ENCODE data around the gene BRD8. TPM values are rescaled to one million over a fixed set of nuclear protein-coding genes. Genes with fewer than 3 reads are reported as not detected.
A peak's percentile ranks its signal among the peaks of the same experiment; 100 is the strongest.

The BRD8 gene
- total and polyA plus RNA-seq, 9 of the 15 experiments (the other 6 are each of a cell fraction or from before 2014, with no cell fraction given) = 54.6 to 163 (median 87.0) TPM

DNA sequence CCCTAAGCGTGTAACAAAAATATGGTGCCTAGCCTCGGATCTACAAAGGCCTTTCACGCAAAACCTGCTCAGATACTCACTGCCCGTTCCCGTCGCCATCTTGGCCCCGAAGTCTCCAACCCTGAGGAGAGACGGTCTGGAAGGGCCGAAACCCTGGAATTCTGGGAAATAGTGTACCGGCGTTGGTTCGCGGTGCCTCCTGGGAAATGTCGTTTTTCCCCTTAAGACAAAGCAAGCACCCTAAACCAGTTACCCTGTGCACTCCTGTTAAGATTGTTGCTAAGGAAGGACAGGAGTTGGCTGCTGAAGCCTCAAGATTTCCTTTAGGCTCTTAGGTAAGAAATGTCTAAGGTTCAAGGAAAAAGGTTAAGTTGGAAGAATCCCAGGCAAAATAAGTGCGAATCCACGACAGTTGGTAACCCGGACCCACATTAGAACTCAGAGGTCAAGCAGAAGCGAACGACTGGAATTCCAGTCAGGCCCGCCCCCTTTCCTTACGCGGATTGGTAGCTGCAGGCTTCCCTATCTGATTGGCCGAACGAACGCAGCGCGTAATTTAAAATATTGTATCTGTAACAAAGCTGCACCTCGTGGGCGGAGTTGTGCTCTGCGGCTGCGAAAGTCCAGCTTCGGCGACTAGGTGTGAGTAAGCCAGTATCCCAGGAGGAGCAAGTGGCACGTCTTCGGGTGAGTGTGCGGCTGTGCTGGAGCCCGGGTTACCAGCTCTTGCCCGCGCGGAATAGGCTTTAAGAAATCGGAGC lies at the start of gene BRD8, which contains the start of gene KIF20A (continued):
- TF ChIP-seq ARNT (IDR thresholded peaks at IDR 0.05) (no peak; a peak in 1 of 4 replicates), FOXP1 (CRISPR knock-in tag; IDR thresholded peaks at IDR 0.05) (no peak), ZNF584 (CRISPR knock-in tag; IDR thresholded peaks at IDR 0.05; ENCODE audit: low read depth) (peak; percentile 55; the same call in 1 of the 2 replicates), SMARCE1 (IDR thresholded peaks at IDR 0.05) (no peak), SUPT5H (IDR thresholded peaks at IDR 0.05) (peak; percentile 96), RBM39 (optimal IDR thresholded peaks at IDR 0.05; ENCODE audit: low read depth, low read length) (no peak), ZFP1 (CRISPR knock-in tag; IDR thresholded peaks at IDR 0.05) (no peak), ILF3 (IDR thresholded peaks at IDR 0.05; ENCODE audit: borderline replicate concordance) (no peak), ZFX (CRISPR knock-in tag; IDR thresholded peaks at IDR 0.05) (peak; percentile 98), ZEB2 (IDR thresholded peaks at IDR 0.05) (0 out of 2 replicates have a peak, but pooled peaks have one; percentile 12)
- TF ChIP-seq, protein P1, sequence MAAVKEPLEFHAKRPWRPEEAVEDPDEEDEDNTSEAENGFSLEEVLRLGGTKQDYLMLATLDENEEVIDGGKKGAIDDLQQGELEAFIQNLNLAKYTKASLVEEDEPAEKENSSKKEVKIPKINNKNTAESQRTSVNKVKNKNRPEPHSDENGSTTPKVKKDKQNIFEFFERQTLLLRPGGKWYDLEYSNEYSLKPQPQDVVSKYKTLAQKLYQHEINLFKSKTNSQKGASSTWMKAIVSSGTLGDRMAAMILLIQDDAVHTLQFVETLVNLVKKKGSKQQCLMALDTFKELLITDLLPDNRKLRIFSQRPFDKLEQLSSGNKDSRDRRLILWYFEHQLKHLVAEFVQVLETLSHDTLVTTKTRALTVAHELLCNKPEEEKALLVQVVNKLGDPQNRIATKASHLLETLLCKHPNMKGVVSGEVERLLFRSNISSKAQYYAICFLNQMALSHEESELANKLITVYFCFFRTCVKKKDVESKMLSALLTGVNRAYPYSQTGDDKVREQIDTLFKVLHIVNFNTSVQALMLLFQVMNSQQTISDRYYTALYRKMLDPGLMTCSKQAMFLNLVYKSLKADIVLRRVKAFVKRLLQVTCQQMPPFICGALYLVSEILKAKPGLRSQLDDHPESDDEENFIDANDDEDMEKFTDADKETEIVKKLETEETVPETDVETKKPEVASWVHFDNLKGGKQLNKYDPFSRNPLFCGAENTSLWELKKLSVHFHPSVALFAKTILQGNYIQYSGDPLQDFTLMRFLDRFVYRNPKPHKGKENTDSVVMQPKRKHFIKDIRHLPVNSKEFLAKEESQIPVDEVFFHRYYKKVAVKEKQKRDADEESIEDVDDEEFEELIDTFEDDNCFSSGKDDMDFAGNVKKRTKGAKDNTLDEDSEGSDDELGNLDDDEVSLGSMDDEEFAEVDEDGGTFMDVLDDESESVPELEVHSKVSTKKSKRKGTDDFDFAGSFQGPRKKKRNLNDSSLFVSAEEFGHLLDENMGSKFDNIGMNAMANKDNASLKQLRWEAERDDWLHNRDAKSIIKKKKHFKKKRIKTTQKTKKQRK (IDR thresholded peaks at IDR 0.05; ENCODE audit: borderline replicate concordance, low read depth, low read length) = no peak
- TF ChIP-seq, protein P2, sequence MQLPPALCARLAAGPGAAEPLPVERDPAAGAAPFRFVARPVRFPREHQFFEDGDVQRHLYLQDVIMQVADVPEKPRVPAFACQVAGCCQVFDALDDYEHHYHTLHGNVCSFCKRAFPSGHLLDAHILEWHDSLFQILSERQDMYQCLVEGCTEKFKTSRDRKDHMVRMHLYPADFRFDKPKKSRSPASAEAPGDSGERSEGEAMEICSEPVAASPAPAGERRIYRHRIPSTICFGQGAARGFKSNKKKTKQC (CRISPR knock-in tag; IDR thresholded peaks at IDR 0.05) = peak; percentile 75; the same call in 1 of the 2 replicates
- TF ChIP-seq, protein P3, sequence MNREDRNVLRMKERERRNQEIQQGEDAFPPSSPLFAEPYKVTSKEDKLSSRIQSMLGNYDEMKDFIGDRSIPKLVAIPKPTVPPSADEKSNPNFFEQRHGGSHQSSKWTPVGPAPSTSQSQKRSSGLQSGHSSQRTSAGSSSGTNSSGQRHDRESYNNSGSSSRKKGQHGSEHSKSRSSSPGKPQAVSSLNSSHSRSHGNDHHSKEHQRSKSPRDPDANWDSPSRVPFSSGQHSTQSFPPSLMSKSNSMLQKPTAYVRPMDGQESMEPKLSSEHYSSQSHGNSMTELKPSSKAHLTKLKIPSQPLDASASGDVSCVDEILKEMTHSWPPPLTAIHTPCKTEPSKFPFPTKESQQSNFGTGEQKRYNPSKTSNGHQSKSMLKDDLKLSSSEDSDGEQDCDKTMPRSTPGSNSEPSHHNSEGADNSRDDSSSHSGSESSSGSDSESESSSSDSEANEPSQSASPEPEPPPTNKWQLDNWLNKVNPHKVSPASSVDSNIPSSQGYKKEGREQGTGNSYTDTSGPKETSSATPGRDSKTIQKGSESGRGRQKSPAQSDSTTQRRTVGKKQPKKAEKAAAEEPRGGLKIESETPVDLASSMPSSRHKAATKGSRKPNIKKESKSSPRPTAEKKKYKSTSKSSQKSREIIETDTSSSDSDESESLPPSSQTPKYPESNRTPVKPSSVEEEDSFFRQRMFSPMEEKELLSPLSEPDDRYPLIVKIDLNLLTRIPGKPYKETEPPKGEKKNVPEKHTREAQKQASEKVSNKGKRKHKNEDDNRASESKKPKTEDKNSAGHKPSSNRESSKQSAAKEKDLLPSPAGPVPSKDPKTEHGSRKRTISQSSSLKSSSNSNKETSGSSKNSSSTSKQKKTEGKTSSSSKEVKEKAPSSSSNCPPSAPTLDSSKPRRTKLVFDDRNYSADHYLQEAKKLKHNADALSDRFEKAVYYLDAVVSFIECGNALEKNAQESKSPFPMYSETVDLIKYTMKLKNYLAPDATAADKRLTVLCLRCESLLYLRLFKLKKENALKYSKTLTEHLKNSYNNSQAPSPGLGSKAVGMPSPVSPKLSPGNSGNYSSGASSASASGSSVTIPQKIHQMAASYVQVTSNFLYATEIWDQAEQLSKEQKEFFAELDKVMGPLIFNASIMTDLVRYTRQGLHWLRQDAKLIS (CRISPR knock-in tag; IDR thresholded peaks at IDR 0.05) = no peak
- TF ChIP-seq, protein P4, sequence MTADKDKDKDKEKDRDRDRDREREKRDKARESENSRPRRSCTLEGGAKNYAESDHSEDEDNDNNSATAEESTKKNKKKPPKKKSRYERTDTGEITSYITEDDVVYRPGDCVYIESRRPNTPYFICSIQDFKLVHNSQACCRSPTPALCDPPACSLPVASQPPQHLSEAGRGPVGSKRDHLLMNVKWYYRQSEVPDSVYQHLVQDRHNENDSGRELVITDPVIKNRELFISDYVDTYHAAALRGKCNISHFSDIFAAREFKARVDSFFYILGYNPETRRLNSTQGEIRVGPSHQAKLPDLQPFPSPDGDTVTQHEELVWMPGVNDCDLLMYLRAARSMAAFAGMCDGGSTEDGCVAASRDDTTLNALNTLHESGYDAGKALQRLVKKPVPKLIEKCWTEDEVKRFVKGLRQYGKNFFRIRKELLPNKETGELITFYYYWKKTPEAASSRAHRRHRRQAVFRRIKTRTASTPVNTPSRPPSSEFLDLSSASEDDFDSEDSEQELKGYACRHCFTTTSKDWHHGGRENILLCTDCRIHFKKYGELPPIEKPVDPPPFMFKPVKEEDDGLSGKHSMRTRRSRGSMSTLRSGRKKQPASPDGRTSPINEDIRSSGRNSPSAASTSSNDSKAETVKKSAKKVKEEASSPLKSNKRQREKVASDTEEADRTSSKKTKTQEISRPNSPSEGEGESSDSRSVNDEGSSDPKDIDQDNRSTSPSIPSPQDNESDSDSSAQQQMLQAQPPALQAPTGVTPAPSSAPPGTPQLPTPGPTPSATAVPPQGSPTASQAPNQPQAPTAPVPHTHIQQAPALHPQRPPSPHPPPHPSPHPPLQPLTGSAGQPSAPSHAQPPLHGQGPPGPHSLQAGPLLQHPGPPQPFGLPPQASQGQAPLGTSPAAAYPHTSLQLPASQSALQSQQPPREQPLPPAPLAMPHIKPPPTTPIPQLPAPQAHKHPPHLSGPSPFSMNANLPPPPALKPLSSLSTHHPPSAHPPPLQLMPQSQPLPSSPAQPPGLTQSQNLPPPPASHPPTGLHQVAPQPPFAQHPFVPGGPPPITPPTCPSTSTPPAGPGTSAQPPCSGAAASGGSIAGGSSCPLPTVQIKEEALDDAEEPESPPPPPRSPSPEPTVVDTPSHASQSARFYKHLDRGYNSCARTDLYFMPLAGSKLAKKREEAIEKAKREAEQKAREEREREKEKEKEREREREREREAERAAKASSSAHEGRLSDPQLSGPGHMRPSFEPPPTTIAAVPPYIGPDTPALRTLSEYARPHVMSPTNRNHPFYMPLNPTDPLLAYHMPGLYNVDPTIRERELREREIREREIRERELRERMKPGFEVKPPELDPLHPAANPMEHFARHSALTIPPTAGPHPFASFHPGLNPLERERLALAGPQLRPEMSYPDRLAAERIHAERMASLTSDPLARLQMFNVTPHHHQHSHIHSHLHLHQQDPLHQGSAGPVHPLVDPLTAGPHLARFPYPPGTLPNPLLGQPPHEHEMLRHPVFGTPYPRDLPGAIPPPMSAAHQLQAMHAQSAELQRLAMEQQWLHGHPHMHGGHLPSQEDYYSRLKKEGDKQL (CRISPR knock-in tag; IDR thresholded peaks at IDR 0.05; ENCODE audit: borderline replicate concordance) = no peak

Measured in K562 (cell line).